NCI-H1694 (cell line): ENCODE measurements around the gene GAB4.
A peak's percentile ranks its signal among the peaks of the same experiment; 100 is the strongest.
"Not testable (repeated sequence)": the region's sequence is repeated elsewhere in the genome, so short reads cannot be mapped to it uniquely, and the experiment has no call there.

Experiments
- DNase-seq: peaks from one replicate; lab custom pipeline; 2025; lab: John Stamatoyannopoulos, UW

The GAB4 gene

GRCh38 chr22:16958475-16958874 is 49.5 kb downstream of the GAB4 start:
- no peak for DNase-seq

- no peak for DNase-seq
Measured at GRCh38 chr22:16957781-16958180, 50.2 kb downstream of the GAB4 start.

- no peak for DNase-seq
Measured at GRCh38 chr22:16956290-16956689, 51.7 kb downstream of the GAB4 start.

- DNase-seq = no peak
Measured at GRCh38 chr22:16955678-16956210, 52.3 kb downstream of the GAB4 start.

- no peak for DNase-seq
Measured at GRCh38 chr22:16955081-16955480, 52.9 kb downstream of the GAB4 start.

- DNase-seq = no peak
Measured at GRCh38 chr22:16954060-16954403, 54.0 kb downstream of the GAB4 start.

- no peak for DNase-seq
Measured at GRCh38 chr22:16953206-16954059, 54.6 kb downstream of the GAB4 start.

GRCh38 chr22:16949561-16949960 is 58.5 kb downstream of the GAB4 start:
- no peak for DNase-seq

- no peak for DNase-seq
Measured at GRCh38 chr22:16937811-16938210, 70.2 kb downstream of the GAB4 start.

GRCh38 chr22:16937209-16937608 is 70.8 kb downstream of the GAB4 start:
- DNase-seq = not testable (repeated sequence)

GRCh38 chr22:16936625-16937024 is 71.4 kb downstream of the GAB4 start:
- no peak for DNase-seq

- DNase-seq = no peak
Measured at GRCh38 chr22:16935209-16935608, 72.8 kb downstream of the GAB4 start.

GRCh38 chr22:16933291-16934282 is 74.4 kb downstream of the GAB4 start:
- DNase-seq = peak; percentile 42

GRCh38 chr22:16932577-16932976 is 75.4 kb downstream of the GAB4 start:
- DNase-seq = no peak

GRCh38 chr22:16925407-16925966 is 82.5 kb downstream of the GAB4 start:
- DNase-seq = no peak

GRCh38 chr22:16922706-16923105 is 85.3 kb downstream of the GAB4 start:
- no peak for DNase-seq

GRCh38 chr22:16922076-16922475 is 85.9 kb downstream of the GAB4 start:
- no peak for DNase-seq

- DNase-seq = peak; percentile 65
Measured at GRCh38 chr22:16917144-16918003, 90.6 kb downstream of the GAB4 start.

- DNase-seq = no peak
Measured at GRCh38 chr22:16915701-16916100, 92.3 kb downstream of the GAB4 start.

- not testable (repeated sequence) for DNase-seq
Measured at GRCh38 chr22:16914911-16915310, 93.1 kb downstream of the GAB4 start.

- no peak for DNase-seq
Measured at GRCh38 chr22:16914006-16914405, 94.0 kb downstream of the GAB4 start.
